Activated CD4-positive, CD25-positive, alpha-beta regulatory T cell (primary cell): ENCODE results near the gene PIP4K2C.

Experiments
- DNase-seq, 4 experiments: peaks; one replicate each; lab custom pipeline; 2025; lab: John Stamatoyannopoulos, UW

The PIP4K2C gene

GRCh38 chr12:57590864-57591781 lies at the start of gene PIP4K2C:
PIP4K2C (plus strand) TSS chr12:57591192; CDS start chr12:57591290, 98 bp downstream.
- peak; percentile 47 to 68 (median 51) for DNase-seq

DNA sequence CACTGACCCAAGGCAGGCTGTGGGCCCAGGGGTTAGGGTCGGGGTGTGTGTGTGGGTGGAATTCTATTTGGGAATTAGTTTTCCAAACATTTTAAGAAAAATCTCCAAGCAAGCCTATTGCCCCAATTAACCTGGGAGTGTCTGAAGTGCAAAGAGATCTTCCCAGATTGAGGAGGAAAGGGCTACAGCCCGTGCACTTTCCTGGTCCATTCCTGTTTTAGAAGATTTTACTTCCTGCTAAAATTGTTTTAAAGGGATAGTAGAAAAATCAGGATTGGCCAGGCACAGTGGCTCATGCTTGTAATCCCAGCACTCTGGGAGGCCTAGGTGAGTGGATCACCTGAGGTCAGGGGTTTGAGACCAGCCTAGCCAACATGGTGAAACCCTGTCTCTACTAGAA lies 49.3 kb upstream of the PIP4K2C start:
- no peak for DNase-seq

DNA sequence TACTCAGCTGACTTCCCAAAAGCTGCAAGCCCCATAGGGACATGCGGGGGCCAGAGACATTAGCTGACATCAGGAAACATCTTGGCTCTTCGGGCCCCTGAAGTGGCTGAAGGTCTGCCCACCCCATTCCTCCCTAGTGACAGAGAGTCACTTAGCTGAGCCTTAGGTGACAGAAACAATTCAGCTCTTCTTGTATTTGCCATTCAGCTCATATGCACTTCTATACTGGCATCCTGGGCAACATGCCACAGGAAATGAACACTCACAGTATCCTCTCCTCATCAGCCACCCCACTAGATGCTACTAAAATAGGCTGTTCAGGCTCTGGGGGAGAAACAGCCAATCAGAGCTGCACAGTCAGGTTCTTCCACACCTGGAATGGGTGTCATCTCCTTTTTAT lies 47.4 kb upstream of the PIP4K2C start:
- no peak for DNase-seq

DNA sequence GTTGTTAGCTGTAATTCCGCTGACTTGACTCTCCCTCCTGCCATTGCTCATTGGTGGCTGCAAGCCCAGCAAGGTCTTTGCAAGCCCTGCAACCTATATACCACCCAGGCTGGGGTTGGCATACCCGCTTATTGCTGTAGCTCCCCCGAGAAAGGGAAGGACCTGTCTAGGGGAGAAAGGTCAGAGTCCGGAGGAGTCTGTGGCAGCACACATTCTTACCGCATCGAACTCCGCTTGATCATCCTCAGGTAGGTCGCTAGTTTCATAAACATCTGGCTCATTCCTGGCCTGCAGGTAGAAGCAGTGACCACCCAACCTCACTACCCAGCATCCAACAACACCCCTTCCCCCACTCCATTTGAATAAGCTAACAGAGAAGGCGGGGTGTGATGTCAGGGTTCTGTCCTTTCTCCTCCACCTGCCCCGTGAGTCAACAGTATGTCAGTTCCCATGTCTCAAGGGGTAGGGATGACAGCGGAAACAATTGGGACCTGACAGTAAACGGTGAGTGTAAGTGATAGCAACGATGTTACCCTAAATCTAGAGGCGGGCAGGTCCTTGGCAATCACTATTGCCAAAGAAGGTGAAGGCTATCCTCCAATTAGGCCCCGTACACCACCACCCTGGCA lies 45.1 kb upstream of the PIP4K2C start:
- no peak for DNase-seq

DNA sequence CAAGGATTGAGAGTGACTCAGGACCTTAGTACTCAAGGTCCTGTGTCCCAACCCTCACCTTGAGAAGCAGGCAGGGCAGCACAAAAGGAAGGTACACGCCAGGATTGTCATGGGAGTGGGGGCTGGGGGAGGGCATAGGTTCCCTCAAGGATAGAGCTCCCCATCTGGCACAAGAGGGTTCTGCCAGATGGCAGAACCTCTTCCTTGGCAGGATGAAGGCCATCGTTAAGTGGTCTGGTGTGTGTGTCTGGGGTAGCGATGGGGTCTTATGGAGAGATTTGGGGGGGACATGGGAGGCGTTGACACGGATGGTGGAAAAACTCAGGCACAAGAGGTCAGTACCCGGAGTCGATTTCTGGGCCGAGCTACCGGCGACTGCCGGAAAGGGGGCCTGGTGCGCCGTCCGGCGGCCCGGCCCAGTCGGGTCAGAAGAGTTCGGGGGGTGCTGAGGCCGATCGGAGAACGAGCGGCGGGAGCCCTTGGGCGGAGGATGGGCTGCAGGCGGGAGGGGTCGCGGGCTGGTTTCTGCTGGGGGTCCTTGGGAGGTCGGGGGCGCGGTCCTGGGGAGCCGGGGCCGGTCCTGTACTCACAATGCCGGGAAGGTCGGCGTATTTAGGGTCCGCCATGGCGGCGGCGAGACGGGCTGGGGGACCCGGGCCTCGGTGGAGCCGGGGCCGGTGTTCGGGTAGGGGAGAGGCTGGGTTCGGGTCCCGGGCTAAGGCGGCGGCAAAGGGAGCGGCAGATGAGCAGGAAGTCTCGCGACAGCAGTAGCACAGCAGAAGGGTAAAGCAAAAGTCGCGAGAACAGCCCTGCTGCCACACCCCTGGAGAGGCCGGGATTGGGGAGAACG lies 44.3 kb upstream of the PIP4K2C start, which contains the start of gene DCTN2:
TSS of gene DCTN2 (minus strand) at position 755 of the 850 bp plus-strand sequence. CDS start at position 626, 129 bp downstream.
- DNase-seq = peak; percentile 78 to 86 (median 80)

GRCh38 chr12:57547288-57548012 lies 43.5 kb upstream of the PIP4K2C start:
- no peak for DNase-seq

DNA sequence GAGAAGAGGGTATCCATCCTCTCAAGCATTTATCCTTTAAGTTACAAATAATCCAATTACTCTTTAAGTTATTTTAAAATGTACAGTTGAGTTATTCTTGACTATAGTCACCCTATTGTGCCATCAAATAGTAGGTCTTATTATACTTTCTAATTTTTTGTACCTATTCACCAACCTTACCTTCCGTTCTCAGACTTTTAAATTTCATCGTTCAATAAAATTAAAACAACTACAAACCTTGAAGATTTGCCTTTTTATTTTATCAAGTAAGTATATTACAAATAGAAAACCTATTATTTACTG lies 43.0 kb upstream of the PIP4K2C start:
- DNase-seq = no peak

DNA sequence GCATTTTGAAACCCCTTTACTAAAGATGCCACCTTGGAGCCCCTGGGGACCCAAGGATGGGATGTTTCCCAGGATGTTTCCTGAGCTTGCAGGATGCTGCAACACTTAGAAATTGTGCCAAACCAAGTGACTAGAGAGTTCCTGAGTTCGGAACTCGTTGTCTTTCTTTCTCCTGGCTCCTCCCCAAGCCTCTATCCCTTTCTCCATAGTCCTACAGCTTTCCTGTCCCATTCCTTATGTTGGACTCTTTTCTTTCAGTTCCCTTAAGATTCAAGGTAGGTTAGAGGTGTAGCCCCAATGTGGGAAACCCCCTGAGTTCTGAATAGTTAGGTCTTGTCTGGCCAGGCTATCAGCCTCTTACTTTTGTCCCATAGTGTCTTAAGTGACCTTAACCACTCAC lies 42.5 kb upstream of the PIP4K2C start:
- DNase-seq = no peak

DNA sequence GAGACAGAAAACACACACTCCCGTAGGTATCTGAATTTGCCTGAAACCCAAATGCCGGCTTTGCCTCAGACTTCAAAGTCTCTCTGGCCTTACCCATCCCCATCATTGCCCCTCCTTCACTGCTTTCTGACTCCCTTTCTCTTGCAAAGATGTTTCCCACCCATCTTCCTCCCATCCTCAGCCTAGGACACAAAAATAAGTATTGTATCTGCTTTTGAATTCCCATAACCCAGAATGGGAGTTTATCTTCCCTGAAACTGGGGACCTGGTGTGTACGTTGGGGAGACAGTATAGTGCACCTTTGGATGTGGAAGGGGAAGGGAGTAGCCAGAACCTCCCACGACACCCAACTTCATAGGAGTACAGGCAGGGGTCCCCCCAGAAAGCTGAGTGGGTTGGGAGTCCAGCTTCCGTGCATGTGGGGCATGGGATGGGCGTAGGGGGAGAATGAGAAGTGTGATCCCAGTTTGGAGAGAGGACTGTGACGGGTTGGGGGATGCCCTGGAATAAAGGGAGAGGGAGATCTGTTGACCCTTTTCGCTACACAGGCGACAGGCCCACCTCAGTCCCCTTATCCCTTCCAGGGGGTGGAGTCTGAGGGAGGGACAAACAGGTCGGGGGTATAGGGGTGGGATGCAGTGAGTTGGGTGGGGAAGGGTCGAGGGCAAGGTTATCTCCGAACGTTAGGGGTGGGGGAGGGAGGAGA lies 41.6 kb upstream of the PIP4K2C start:
- no peak for DNase-seq

- peak; percentile 14 to 32 (median 27) for DNase-seq
Measured at GRCh38 chr12:57549909-57550640, 40.9 kb upstream of the PIP4K2C start, which contains the start of gene KIF5A. KIF5A (plus strand) TSS chr12:57550044; CDS start chr12:57550272, 228 bp downstream.

DNA sequence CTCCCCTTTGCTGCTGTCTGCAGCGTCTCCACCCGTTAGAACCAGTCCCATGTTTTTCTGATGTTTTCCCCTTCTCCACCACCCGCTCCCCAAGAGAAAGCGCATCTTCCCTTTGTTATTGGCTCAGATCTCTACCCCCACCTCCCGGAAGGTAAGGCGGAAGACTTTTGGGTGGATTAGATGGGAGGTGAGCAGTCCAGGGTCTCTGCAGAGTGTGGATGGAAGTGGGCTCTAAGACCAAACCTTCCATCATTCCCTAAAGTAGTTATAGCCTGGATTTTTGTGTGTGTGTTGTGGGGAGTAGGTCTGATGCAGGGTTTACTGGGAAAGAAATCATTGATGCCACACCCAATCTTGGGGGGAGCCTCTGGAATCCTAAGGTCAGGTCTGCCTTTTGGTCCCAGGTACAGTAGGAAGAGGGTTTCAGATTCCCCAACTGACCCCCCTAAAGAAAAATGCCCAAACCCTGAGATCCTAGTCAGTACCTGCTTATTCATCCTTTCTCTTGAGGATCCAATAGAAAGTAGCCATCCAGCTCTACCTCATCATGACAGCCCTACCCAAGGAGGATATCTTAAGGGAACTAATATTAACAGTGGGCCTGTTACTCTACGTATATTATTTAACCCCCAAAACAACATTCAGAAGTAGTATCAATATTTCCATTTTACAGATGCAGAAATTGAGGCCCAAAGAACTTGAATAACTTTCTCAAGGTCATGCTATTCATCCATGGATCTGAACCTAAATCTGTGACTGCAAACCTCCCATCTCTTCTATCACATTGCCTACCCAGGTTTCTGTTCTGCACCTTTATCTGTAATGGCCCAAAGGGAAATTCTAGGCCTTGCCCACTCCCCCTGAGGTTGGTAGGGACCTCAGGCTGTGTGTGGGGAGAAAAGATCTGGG lies 40.1 kb upstream of the PIP4K2C start:
- no peak for DNase-seq

DNA sequence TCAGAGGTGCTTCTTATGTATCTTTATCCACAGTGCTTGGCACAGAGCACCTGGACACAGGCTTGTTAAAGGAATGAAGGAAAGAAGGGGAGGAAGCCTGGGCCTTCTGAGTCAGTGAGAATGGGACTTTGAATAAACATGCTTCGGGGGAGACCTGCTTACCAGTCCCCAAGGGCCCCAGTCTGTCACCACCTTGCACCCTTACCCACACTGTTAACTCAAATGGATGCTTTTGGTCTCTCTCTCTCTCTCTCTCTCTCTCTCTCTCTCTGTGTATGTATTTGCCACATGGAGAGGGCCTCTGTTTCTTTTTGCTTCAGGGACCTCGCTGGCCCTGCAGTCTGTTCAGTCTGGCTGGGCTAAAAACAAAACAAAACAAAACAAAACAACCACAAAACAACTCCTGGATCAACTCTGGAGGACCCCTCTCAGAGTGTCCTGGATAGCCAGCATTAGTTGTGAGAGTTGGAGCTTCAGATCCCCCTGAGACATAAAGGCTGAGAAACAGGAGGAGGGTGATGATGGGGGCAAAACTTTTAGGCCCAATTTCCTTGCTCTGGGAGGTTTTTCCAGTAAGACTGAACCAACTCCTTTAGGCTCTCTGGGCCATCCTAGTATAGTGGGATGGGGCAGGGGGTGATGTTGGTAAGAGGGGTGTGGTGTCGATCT lies 39.2 kb upstream of the PIP4K2C start:
- no peak for DNase-seq

- no peak for DNase-seq
Measured at GRCh38 chr12:57552306-57552651, 38.7 kb upstream of the PIP4K2C start.

DNA sequence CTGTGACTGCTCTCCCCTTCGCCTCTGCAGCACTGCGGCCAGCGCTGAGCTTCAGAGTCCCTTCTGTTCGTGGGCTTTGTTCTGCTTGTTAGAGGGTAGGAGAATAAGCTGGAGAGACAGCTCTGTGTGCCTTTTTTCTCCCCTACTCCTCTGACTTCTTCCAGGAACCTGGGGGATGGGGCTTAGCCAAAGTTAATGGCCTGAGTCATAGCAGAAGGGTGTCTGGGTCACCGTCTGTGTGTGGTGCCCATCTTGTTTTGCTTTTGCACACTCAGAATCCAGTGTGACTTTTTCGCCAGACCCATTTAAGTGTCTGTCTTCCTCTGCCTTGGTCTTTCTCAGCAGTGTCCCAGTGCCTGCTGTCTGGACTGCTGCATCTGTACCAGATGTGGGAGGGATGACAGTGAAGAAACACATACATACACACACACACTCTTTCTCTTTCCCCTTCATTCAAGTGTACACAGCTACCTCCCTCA lies 38.1 kb upstream of the PIP4K2C start:
- DNase-seq = no peak

DNA sequence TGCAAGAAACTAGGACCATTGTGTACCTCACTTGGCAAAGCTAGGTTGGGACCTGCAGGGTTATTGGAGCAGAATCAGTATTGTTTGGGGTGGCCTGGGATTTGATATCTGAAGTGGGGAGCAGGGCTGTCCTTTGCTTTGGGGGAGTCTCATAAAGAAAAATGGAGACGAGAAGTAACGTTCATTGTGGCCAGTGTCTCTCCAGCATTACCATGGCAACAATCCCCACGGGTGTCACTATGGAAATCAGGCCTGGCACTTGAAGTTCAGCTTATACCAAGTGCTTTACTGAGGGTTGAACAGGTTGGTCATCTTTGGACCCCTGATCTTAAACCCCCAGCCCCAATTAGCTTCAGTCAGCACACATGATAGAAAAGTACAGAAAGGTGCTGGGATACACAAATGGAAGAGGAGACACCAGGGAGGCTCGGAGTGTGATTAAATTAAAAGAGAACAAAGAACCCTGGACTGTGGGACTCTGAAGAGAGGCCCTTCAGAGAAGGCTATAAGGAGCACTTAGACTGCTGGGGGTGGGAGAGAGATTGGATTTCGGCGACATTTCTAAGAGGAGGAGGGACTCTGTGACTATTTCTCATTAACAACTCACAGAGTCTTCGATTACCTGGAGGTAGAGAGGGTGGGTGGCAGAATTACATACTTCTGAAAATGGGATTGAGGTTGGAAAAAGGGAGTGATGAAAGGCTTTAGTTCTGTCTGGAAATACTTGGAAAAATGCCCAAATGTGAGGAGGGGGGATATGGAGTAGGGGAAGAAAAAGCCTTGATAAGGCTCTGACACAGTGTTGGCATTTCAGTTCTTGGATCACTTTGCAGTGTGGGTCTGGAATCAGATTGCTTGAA lies 37.4 kb upstream of the PIP4K2C start:
- no peak for DNase-seq

- DNase-seq = no peak
Measured at GRCh38 chr12:57554453-57554852, 36.5 kb upstream of the PIP4K2C start.

DNA sequence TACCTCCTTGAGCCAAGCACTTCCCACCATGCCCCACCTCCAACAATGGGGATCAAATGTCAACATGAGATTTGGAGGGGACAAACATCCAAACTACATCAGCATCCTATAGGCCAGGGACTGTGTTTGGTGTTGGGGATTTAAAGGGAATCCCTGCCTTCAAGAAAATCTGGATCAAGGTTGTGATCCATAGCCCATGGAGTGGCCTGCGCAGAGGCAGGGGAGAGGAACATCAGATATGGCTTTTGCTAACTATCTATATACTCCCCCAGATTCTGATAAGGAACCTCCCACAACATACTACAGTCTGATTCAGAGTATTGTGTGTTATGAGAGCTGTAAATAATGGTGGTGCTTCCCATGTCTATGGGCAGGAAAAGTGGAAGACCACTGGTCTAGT lies 36.1 kb upstream of the PIP4K2C start:
- no peak for DNase-seq

DNA sequence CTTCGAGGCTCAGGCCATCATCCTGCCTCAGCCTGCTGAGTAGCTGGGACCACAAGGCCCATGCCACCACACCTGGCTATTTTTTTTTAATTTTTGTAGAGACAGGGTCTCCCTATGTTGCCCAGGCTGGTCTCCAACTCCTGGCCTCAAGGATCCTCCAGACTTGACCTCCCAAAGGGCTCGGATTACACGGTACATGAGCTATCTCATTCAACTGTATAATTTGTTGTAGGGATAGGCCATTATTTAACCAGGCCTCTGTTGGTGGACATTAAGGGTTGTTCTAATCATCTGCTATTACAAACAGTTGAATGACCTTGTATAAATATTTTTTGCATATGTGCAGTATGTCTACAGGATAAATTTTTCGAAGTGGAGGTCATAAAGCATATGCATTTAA lies 32.1 kb upstream of the PIP4K2C start:
- no peak for DNase-seq
